ENCODE data around the gene DCAF8L1.
"Not testable (repeated sequence)": the region's sequence is repeated elsewhere in the genome, so short reads cannot be mapped to it uniquely, and the experiment has no call there.

The DCAF8L1 gene

GRCh38 chrX:27981349-27981748 lies at the start of gene DCAF8L1:
Gene DCAF8L1 (minus strand): TSS chrX:27981449. CDS start chrX:27981334, 115 bp downstream.
- H3K4me3 Mint-ChIP-seq = no peak within 1 kb of the TSS
- H3K9me3 Mint-ChIP-seq = no peaks in the 10 kb centered on the region
- DNase-seq (no peak), ATAC-seq (no peak)
- H3K4me1 Mint-ChIP-seq = no peaks in the 10 kb centered on the region
- no peaks in the 10 kb centered on the region for H3K36me3 Mint-ChIP-seq (ENCODE audit: low read depth)
- H3K27ac Mint-ChIP-seq = no peak within 1 kb of the TSS
- H3K27me3 Mint-ChIP-seq = no peaks in the 10 kb centered on the region

- DNase-seq = no peak
- Mint-ChIP-seq H3K4me1 (no peaks in the 10 kb centered on the region), H3K4me3 (no peak overlapping the region), H3K9me3 (no peaks in the 10 kb centered on the region), H3K27me3 (no peaks in the 10 kb centered on the region), H3K27ac (no peak overlapping the region), H3K36me3 (ENCODE audit: low read depth) (no peaks in the 10 kb centered on the region)
- no peak for ATAC-seq
These were observed 41.1 kb upstream of the DCAF8L1 start for GRCh38 chrX:28022371-28022770.

- H3K36me3 Mint-ChIP-seq (ENCODE audit: low read depth) = no peaks in the 10 kb centered on the region
- H3K4me3 Mint-ChIP-seq = no peak overlapping the region
- DNase-seq = no peak
- no peak for ATAC-seq
- H3K27me3 Mint-ChIP-seq = no peaks in the 10 kb centered on the region
- no peaks in the 10 kb centered on the region for H3K4me1 Mint-ChIP-seq
- H3K9me3 Mint-ChIP-seq = no peaks in the 10 kb centered on the region
- H3K27ac Mint-ChIP-seq = no peak overlapping the region
These were observed 35.6 kb upstream of the DCAF8L1 start for GRCh38 chrX:28016823-28017222.

DNA sequence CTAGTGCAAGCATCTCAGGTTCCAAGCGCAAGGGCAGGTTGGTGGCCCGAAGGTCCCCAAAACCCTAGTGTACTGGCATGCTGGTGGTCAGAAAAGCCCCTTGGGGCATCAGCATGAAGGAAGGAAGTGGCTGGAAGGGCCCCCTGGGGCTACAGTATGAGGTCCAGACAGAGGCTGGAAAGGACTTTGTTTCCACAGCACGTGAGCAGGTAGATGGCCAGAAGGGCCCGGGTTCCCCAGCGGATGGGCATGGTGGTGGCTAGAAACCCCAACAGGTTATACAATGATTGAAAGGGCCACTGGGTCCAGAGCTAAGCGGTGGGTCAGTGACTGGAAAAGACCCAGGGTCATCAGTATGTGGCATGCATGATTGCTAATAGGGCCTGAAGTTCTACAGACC lies 34.7 kb upstream of the DCAF8L1 start:
- Mint-ChIP-seq H3K9me3 (no peaks in the 10 kb centered on the region), H3K36me3 (ENCODE audit: low read depth) (no peaks in the 10 kb centered on the region), H3K27ac (no peak overlapping the region), H3K4me3 (no peak overlapping the region), H3K27me3 (no peaks in the 10 kb centered on the region), H3K4me1 (no peaks in the 10 kb centered on the region)
- no peak for DNase-seq
- ATAC-seq = no peak

GRCh38 chrX:28010875-28011274 lies 29.6 kb upstream of the DCAF8L1 start:
- DNase-seq (no peak), ATAC-seq (no peak)
- Mint-ChIP-seq H3K4me3 (no peak overlapping the region), H3K9me3 (no peaks in the 10 kb centered on the region), H3K36me3 (ENCODE audit: low read depth) (no peaks in the 10 kb centered on the region), H3K27ac (no peak overlapping the region), H3K27me3 (no peaks in the 10 kb centered on the region), H3K4me1 (no peaks in the 10 kb centered on the region)

DNA sequence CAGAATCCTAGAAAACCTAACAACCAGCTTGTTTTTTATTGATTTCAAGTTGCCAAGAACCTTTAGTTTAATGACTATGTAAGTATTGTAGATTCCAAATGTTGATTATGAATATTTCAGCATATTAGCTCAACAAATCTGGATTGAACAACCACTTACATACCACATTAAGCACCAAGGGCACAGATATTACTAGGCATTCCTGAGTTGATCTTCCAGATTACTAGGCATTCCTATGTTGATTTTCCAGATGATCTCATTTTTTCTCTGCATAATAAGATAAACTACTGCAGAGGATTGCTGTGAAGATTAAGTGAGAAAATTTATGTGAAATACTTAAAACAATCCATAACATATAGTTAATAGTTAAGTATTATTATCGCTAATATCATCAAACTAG lies 17.4 kb upstream of the DCAF8L1 start:
- Mint-ChIP-seq H3K27ac (no peak overlapping the region), H3K4me1 (no peaks in the 10 kb centered on the region), H3K36me3 (ENCODE audit: low read depth) (no peaks in the 10 kb centered on the region), H3K27me3 (no peaks in the 10 kb centered on the region), H3K4me3 (no peak overlapping the region), H3K9me3 (no peaks in the 10 kb centered on the region)
- ATAC-seq = no peak
- DNase-seq = no peak

- Mint-ChIP-seq H3K9me3 (no peaks in the 10 kb centered on the region), H3K27me3 (no peaks in the 10 kb centered on the region), H3K4me1 (no peaks in the 10 kb centered on the region), H3K4me3 (no peak overlapping the region), H3K36me3 (ENCODE audit: low read depth) (no peaks in the 10 kb centered on the region), H3K27ac (no peak overlapping the region)
- DNase-seq (no peak), ATAC-seq (no peak)
These were observed 16.4 kb upstream of the DCAF8L1 start for GRCh38 chrX:27997622-27998021.

GRCh38 chrX:27996132-27996531 lies 14.9 kb upstream of the DCAF8L1 start:
- no peak for ATAC-seq
- Mint-ChIP-seq H3K27me3 (no peaks in the 10 kb centered on the region), H3K4me1 (no peaks in the 10 kb centered on the region), H3K27ac (no peak overlapping the region), H3K4me3 (no peak overlapping the region), H3K9me3 (no peaks in the 10 kb centered on the region), H3K36me3 (ENCODE audit: low read depth) (no peaks in the 10 kb centered on the region)
- DNase-seq = no peak

- Mint-ChIP-seq H3K27ac (no peak overlapping the region), H3K9me3 (no peaks in the 10 kb centered on the region), H3K4me3 (no peak overlapping the region), H3K27me3 (no peaks in the 10 kb centered on the region), H3K36me3 (ENCODE audit: low read depth) (no peaks in the 10 kb centered on the region), H3K4me1 (no peaks in the 10 kb centered on the region)
- ATAC-seq (no peak), DNase-seq (no peak)
These were observed 14.4 kb upstream of the DCAF8L1 start for GRCh38 chrX:27995611-27996010.

GRCh38 chrX:27987862-27988646 lies 6.8 kb upstream of the DCAF8L1 start:
- H3K4me3 Mint-ChIP-seq = no peak overlapping the region
- no peak for DNase-seq
- no peak for ATAC-seq
- H3K36me3 Mint-ChIP-seq (ENCODE audit: low read depth) = no peaks in the 10 kb centered on the region
- H3K27me3 Mint-ChIP-seq = no peaks in the 10 kb centered on the region
- H3K9me3 Mint-ChIP-seq = no peaks in the 10 kb centered on the region
- H3K27ac Mint-ChIP-seq = no peak overlapping the region
- no peaks in the 10 kb centered on the region for H3K4me1 Mint-ChIP-seq

DNA sequence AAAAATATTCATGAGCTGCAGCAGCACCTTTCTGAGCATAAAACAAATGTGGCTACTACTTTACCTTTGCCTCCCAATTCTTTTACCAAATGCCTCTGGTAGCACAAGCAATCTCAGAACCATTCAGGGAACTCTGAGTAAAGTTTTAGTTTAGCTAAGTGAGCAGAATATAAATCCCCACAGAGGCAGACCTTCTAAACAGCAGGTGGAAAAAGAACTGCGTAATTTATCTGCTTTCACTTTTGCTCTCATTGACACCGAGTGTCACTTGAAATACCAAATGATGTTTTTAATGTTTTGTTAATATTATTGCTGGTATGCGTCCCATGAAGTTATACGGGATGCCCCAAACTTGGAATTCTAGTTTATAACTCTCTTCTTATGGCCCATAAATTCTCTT lies 4.3 kb downstream of the DCAF8L1 start:
- DNase-seq; H3K27ac Mint-ChIP-seq; H3K4me1 Mint-ChIP-seq; H3K27me3 Mint-ChIP-seq; H3K36me3 Mint-ChIP-seq (ENCODE audit: low read depth); H3K9me3 Mint-ChIP-seq; ATAC-seq; H3K4me3 Mint-ChIP-seq: not testable (repeated sequence)

- Mint-ChIP-seq H3K4me1 (no peaks in the 10 kb centered on the region), H3K36me3 (ENCODE audit: low read depth) (peaks cover 2% of the 10 kb centered on the region), H3K27ac (no peak overlapping the region), H3K4me3 (no peak overlapping the region), H3K9me3 (no peaks in the 10 kb centered on the region), H3K27me3 (no peaks in the 10 kb centered on the region)
- DNase-seq (no peak), ATAC-seq (no peak)
These were observed 5.0 kb downstream of the DCAF8L1 start for GRCh38 chrX:27976284-27976683.

DNA sequence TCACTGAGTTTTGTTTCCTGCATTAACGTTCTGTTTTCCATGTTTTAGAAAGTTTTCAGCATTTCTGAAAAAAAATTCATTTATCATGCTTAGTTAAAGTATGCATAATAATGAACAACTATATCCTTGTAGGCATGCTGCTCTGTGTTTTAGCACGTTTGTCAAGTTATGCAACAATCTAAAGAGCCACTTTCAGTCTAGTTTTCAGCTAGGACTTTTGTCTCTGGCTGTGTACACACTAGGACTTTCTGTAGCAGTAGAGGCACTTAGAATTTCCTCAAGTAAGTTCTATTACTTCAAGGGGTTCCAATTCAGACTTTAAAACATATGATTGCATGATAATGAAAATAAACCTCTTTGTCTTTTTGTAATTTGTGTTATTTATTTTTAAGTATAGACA lies 12.4 kb downstream of the DCAF8L1 start:
- DNase-seq = no peak
- peaks cover 2% of the 10 kb centered on the region for H3K36me3 Mint-ChIP-seq (ENCODE audit: low read depth)
- H3K4me3 Mint-ChIP-seq = no peak overlapping the region
- no peaks in the 10 kb centered on the region for H3K9me3 Mint-ChIP-seq
- ATAC-seq = no peak
- H3K27ac Mint-ChIP-seq = no peak overlapping the region
- H3K4me1 Mint-ChIP-seq = no peaks in the 10 kb centered on the region
- no peaks in the 10 kb centered on the region for H3K27me3 Mint-ChIP-seq

- H3K9me3 Mint-ChIP-seq = no peaks in the 10 kb centered on the region
- no peaks in the 10 kb centered on the region for H3K27me3 Mint-ChIP-seq
- ATAC-seq (no peak), DNase-seq (no peak)
- peaks cover 2% of the 10 kb centered on the region for H3K36me3 Mint-ChIP-seq (ENCODE audit: low read depth)
- no peak overlapping the region for H3K4me3 Mint-ChIP-seq
- H3K4me1 Mint-ChIP-seq = no peaks in the 10 kb centered on the region
- H3K27ac Mint-ChIP-seq = no peak overlapping the region
These were observed 12.9 kb downstream of the DCAF8L1 start for GRCh38 chrX:27968352-27968751.

- DNase-seq = no peak
- Mint-ChIP-seq H3K36me3 (ENCODE audit: low read depth) (peaks cover 2% of the 10 kb centered on the region), H3K4me3 (no peak overlapping the region), H3K27me3 (no peaks in the 10 kb centered on the region), H3K4me1 (no peaks in the 10 kb centered on the region), H3K9me3 (no peaks in the 10 kb centered on the region), H3K27ac (no peak overlapping the region)
- ATAC-seq = no peak
These were observed 14.3 kb downstream of the DCAF8L1 start for GRCh38 chrX:27966955-27967354.

DNA sequence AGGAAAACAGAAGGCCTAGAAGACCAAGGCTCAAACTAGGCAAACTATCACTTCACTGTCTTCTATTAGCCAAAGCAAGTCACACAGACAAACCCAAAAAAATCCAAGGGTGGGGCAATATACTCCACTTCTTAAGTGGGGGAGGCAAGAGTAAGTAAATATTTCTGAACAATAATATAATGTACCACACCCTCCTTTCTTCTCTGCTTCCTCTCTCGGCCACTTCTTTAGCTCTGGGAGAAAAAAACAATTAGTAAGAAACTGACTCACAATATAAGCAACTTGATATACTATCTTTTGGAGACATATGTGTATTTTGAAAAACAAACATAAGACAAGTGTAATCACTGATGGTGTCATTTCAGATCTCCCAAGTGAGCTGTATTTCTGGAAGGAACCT lies 14.8 kb downstream of the DCAF8L1 start:
- ATAC-seq (no peak), DNase-seq (no peak)
- Mint-ChIP-seq H3K4me1 (no peaks in the 10 kb centered on the region), H3K36me3 (ENCODE audit: low read depth) (peaks cover 2% of the 10 kb centered on the region), H3K4me3 (no peak overlapping the region), H3K27me3 (no peaks in the 10 kb centered on the region), H3K9me3 (no peaks in the 10 kb centered on the region), H3K27ac (no peak overlapping the region)

All from activated naive CD8-positive, alpha-beta T cell treated with anti-CD3 and anti-CD28 coated beads, Interleukin-2, amount 50 U/mL, for 24 hours (primary cell).